SIG-M5 treated with dmso at 0.1 percent for 504 hours (cell line): ENCODE results near the gene CLMN.

Experiments
- DNase-seq: peaks from one replicate; lab custom pipeline; 2025; ENCODE audit not compliant: unreplicated experiment; lab: John Stamatoyannopoulos, UW

CLMN gene

DNA sequence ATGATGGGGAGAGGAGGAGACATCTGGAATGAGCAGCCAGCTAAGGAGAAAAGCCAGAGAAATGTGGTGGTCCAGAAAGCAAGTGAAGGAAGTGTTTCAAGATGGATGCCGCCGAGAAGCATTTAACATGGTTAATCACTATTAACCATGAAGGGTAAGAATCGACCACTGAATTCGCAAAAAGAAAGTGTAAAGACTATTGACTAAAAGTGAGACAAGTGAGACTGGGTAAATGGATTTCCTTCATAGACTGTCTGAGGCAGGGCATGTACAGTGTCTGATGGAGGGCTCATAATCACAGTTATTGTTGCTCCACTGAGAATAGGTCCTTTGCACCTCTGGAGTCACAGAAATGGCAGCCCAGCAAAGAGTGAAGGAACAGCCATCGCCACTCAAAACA is 25.3 kb upstream of the CLMN start:
- no peak for DNase-seq

- no peak for DNase-seq
Observed at GRCh38 chr14:95344536-95344935, 24.8 kb upstream of the CLMN start.

- DNase-seq = no peak
Observed at GRCh38 chr14:95341564-95341963, 21.9 kb upstream of the CLMN start.

DNA sequence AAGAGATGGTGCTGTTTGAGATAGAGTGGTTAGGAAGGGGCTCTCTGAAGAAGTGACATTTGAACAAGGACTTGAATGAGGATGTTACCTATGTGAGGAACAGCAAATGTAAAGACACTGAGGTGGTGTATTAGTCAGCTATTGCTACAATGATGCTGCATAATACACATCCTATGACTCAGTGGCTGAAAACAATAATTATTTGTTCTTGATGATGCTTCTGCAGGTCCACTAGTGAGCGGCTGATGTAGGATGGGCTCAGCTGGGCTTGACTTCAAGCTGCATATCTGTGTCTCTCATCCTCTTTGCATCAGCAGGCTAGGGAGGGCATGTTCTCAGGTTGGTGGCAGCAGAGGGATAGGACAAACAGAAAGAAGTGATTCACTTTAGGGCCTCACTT is 21.4 kb upstream of the CLMN start:
- no peak for DNase-seq

DNA sequence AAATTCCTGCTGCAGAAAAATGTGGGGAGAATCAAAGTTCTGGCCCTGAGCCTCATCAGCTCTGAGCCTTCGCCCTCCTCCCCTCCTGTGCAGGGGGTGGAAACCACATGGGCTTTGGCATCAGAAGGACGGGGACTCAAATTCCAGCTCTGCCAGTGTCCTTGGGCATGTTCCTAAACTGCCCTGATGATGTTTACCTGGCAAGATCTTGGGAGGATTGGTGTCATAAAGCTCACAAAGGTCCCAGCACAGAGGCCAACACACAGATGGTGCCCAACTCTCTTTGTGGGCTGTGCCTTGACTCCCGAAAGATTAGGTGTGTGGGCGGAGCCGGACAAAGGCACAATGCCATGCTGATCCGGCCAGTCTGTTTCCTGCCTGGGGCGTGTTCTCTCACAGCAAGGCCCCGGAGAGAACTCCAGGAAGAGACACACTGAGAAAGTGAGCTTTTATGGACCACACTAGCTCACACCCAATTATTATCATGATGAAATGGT is 20.5 kb upstream of the CLMN start:
- peak; percentile 42 for DNase-seq

GRCh38 chr14:95339301-95339865 is 19.7 kb upstream of the CLMN start:
- DNase-seq = no peak

DNA sequence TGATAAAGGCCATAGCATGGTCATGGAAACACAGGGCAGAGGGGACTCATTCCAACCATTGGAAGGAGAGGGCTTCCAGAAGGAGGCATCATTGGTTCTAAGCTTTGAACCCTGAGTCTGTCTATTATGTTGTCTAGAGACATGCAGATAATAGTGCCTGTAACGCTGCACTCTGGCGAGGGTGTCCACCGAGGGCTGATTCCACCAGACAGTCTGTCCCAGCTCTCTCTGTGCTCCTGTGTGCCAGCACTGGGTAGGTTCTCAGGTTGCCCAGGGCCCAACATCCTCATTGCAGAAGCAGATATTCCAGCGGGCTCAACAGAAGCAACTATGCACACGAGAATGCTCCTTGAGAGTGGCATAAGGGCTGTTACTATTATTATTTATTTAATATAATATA is 18.7 kb upstream of the CLMN start:
- DNase-seq = no peak

DNA sequence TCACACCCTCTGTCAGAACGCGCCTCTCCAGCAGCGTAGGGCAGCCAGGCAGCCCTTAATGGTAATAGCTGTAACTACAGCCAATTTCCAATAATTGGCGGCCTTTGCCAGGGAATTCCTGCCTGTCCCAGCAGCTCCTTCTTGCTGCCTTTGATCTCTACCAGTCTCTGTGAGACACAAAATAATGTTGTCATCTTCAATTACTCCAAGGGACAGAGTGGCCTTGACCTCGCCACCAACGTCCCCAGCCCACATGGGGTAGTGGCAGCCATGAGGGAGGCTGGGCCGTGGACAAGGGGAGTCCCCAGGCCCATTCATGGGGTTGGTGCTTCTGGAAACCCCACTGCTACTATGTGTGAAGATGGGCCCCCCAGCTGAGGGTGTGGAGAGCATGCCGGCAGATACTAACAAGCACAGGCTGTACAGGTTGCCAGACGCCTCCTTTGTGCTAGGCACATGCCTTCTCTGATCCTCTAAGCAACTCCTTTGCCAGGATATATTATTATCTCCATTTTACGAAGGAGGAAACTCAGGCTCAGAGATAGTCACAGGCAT is 17.4 kb upstream of the CLMN start:
- no peak for DNase-seq

GRCh38 chr14:95336192-95336760 is 16.6 kb upstream of the CLMN start:
- DNase-seq = no peak

- no peak for DNase-seq
Observed at GRCh38 chr14:95335071-95335470, 15.4 kb upstream of the CLMN start.

GRCh38 chr14:95334044-95334443 is 14.3 kb upstream of the CLMN start:
- DNase-seq = no peak

GRCh38 chr14:95332641-95333040 is 12.9 kb upstream of the CLMN start:
- no peak for DNase-seq

- DNase-seq = no peak
Observed at GRCh38 chr14:95331708-95332408, 12.2 kb upstream of the CLMN start.

DNA sequence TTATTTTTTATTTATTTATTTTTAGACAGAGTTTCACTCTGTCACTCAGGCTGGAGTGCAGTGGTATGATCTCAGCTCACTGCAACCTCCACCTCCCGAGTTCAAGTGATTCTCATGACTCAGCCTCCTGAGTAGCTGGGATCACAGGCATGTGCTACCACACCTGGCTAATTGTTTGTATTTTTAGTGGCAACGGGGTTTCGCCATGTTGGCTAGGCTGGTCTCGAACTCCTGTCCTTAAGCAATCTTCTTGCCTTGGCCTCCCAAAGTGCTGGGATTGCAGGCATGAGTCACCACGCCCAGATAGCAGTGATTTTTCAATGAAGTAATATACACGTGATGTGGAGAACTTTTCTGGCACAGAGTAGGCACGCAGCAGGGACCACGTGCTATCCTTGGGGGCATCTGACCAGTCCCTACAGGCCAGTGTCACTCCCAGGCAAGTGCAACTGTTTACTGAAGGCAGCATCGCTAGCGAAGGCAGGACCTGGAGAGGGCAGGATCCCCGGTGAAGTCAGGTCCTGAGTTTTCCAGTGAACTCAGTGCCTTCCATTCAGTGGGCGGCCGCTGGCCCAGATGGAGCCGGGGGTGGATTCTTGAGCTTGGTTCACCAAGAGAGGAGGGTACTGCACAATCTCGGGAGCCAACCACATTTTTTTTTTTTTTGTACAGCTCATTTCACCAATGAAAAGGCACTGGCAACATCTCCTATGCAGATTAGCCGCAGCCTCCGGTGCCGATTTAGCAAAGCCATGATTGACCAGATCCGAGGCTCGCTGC is 11.1 kb upstream of the CLMN start:
- DNase-seq = no peak

DNA sequence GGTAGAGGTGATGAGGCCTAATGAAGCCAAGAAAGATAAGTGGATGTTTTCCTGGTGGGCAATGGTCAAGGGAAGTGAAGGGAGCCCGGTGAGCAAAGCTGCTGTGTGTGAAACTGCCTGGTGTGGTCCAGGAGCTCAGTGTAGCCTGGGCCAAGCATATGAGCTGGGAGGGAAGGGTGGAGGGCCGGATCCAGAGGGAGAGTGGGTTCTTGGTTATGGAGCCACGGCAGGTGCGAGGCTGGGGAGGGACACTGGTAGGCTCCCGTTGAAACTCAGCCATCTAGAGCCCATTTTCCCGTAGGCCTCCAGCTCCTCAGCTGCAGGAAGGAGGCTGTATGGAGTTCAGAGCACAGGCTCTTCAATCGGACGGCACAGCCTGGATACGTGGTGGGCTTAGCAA is 10.2 kb upstream of the CLMN start:
- DNase-seq = no peak

- no peak for DNase-seq
Observed at GRCh38 chr14:95328729-95329503, 9.2 kb upstream of the CLMN start.

- no peak for DNase-seq
Observed at GRCh38 chr14:95327558-95328374, 8.1 kb upstream of the CLMN start.

GRCh38 chr14:95326987-95327386 is 7.3 kb upstream of the CLMN start:
- DNase-seq = no peak

DNA sequence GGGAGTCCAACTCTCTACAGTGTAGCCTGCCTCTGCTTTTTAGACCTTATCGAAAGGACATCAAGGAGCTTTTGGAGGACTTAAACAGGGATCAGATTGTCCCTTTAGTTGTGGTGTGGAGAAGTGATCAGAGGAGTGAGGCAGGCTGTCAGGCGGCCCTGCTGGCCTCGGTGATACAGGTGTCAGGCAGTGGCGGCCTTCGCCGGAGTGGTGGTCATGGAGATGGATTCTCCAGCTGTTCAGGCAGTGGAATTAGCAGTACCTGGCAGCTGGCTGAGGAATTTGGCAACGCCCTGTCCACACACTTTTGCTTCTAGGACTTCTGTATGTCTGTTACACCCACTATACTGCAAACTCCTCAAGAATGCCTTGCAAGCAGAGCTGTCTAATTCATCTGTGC is 4.2 kb upstream of the CLMN start:
- no peak for DNase-seq

DNA sequence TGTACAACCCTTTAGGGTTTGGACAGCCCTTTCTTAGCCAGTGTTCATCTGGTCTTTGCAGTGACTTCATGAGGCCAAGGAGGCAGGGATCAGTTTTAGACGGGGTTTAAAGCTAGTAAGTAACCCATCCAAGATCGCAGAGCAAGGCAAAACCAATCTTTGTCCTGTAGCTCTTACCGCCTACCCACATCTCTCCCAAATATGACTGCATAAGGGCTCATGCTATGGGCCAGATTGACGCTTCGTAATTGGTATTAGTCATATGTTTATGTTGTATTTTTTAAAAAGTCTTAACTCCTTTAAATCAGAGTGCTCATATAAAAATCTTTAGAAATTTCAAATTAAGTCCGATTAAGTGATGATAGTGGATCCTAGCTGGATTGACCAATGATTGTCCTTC is 3.7 kb upstream of the CLMN start:
- no peak for DNase-seq
